Activated gamma-delta T cell treated with Interleukin-2 at 50 U/mL for 16 hours (primary cell): ENCODE measurements around the gene SDCCAG8.

ENCODE experiments used
- DNase-seq: peaks from one replicate; pipeline ENCODE4 v3.0.0-alpha.2; 2020

SDCCAG8 gene

DNA sequence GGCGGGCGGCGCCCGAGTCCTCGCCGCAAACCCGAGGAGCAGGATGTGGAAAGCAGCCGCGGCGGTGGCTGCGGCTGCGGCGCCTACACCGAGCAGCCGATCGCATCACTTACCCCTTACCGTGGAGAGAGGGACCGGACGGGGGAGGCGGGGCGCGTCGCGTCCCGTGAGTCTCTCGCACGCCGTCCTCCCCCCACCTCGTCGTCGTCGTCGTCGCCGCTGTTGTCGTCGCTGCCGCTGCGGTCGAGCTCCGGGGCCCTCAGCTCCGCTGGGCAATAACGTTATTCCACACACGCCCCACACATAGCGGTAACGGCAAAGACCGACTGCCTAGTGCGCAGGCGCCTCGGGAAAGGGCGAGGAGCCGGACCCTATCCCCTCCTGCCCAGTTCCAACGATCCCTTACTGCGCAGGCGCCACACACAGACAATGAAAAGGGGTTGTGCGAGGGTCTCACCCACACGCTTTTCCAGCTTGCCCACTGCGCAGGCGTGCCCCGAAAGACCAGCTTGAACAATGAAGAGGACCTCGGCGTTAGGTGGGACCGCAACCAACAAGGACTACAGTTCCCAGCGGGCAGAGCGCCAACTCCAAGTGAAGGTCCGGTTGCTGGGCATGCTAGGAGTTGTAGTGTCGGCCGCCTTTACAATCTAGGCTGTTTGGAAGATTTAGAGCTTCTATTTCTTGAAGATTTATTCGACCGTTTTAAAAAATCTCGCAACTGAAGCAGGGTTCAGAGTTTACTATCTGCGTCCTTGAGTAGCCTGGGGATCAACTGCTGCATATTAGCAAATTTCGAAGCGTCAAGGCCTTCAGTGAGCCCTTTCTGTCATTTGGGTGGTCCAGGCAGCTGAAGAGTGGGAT lies 682 bp upstream of the SDCCAG8 start, which contains the start of gene CEP170:
Gene CEP170 (minus strand): TSS at position 355 of the 864 bp plus-strand sequence. CDS start 30,001 bp downstream, outside the sequence.
- peak; percentile 83 for DNase-seq

DNA sequence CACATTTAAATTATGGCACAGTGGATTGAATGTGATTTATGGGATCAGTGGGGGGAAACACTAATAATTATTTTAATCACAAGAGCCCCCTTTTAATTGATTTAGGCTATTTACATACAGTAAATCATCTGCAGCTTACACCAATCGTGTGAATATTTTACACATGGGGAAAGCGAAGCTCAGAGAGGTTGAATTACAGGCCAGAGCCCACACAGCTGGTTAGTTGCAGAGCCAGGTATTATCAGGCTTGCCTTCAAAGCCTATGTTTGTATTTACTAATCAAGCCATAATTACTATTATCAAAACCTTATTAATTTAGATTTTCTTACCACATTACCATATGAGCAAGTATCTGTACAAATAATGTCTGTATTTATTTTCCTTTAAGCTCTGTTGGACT lies 749 bp downstream of the SDCCAG8 start:
- DNase-seq = no peak

DNA sequence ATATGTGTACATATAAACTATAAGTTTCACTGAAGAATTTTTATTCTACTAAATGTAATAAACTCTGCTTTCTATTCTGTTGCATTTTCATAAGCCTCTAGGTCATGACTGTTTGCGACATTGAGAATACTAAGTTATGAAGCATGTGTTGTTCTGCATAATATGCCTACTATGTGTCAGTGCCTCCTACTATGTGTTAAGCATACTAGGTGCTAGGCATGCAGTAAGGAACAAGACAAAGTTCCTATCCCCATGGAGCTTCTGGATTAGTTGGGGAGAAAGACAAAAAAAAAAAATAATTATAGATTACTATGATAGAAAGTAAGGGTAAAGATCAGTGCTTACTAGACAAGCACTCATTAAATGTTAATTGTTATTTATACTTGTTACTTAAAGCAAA lies 1.3 kb downstream of the SDCCAG8 start:
- DNase-seq = no peak

DNA sequence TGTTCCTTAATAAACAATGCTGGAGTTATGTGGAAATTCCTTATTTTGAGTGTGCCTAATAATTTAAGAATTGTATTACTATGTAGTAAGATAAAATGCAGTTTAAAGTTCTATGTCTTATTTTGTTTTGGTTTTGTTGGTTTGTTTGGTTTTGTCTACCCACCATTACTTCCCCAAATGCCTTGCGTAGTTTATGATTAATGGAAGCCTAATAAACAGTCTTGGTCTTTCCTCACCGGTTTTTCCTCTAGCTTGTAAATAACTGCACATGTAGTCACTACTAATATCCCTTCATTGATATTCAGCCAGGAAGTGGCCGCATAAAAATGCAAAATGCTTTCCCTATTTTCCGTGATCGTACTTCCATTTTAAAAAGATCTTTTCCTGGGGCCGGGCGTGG lies 2.9 kb downstream of the SDCCAG8 start:
- DNase-seq = no peak

DNA sequence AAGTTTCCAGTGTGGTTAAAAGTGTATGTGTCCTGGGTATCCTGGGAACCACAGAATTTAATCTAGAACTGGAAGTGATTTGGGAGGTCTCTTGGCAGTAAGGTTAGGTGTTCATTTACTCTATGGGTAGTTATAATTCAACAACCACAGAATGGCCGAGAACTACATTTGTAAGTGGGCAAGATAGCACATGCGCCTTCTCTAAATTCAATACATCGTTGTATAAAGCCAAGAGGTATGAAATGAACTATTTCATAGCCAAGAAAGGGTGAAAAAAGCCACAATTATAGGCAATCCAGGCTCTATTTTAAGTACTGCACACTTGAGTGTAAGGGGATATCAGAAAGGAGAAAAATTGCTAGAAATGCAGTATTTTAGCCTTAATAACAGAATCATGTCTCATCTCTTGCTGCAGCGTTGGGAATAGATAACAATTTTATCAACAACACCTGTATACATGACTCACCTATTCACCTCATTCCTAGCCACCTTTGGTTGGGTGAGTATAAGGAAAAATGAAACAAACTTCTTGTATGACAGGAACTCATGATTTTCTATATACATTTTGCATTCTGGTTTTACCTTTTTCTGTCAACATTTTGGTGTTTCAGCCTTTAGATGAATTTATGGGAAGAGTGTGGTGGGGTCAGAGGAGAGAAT lies 4.5 kb downstream of the SDCCAG8 start:
- DNase-seq = no peak

DNA sequence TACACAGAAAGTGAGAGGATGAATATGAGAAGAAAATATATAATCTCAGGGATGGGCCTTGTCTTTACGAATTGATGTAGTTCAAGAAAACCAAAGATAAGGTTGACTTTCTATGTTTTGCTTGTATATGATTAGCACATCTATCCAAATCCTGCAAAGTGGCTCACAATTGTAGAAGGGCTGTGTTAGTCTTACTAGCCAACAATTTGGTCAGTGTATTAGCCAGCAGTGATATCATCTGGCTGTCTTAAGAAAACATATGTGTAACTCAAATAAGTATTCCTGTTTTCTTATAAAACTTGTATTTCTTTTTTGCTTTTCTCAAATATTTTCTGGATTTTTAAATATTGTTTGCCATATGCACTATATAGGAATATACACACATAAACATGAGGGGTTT lies 5.5 kb downstream of the SDCCAG8 start:
- DNase-seq = no peak

DNA sequence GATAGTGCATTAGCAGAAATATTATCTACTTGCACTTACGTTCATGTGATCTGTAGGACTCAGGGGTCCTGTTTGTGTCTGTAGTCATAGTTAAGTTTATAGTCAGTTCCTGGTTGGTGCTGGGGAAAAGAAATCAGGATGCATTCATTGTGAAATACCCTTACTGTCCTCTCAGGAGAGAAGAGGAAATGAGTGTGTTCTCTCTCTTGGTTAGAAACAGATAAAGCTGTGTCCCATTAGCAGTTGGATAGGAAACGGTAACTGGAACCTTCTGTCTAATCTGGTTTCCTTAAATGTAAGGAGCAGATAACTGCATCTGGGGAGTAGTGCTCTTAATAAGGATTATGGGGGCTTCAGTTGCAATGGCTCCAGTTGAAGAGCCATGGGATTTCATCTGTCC lies 8.9 kb downstream of the SDCCAG8 start:
- DNase-seq = no peak

DNA sequence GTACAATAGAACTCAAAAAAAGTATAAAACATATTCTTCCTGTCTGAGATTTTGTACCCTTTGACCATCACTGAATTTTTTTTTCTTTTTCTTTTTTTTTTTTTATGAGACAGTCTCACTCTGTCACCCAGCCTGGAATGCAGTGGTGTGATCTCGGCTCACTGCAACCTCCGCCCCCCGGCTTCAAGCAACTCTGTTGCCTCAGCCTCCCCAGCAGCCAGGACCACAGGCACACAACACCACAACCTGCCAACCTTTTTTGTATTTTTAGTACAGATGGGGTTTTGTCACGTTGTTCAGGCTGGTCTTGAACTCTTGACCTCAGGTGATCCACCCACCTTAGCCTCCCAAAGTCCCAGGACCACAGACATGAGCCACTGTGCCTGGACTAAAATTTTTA lies 10.4 kb downstream of the SDCCAG8 start:
- DNase-seq = no peak

DNA sequence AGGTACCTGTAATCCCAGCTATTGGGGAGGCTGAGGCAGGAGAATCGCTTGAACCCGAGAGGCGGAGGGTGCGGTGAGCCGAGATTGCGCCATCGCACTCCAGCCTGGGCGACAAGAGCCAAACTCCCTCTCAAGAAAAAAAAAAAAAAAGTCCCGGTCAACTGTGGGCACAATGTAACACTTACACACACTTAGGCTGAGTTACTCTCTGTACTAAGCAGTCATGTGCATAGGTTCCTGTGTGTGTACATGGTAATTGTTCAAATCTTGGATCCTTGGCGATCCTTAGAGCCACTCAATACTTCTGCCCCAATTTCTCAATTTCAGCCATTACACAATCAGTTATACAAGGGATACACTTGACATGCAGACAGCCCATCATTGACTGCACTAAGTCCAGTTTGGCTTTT lies 11.6 kb downstream of the SDCCAG8 start:
- no peak for DNase-seq

DNA sequence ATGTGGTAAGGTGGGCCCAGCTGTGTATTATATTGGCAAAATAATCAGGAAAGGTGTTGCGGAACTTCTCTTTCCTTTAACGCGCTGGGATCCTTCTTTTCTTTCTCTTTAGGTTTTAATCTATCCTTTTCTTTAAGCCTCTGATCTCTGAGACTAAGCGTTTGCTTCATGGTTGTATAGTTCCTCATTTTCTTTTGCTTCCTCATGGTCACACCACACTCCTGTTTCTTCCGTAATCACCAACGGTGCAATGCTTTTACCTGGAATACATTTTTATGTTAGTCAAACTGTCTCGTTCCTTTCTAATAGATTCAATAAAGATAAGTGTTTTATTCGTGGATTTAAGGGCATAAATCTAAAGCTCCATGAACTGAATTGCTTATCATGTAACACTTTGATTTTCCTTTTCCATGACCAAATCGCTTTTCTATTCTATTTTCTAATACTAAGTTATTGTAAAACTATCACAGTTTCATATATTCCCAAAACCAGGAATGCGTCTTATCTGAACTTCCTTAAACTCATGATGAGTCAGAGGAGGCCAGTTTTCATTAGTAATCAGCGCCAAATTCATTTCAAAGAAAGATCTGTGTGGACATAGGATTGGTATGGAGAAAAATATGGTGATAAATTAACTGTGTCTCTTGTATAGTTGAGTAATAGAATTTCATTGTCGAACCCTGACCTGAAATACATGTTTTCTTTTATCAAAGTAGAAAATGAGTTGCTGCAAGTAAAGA lies 12.2 kb downstream of the SDCCAG8 start:
- DNase-seq = no peak

DNA sequence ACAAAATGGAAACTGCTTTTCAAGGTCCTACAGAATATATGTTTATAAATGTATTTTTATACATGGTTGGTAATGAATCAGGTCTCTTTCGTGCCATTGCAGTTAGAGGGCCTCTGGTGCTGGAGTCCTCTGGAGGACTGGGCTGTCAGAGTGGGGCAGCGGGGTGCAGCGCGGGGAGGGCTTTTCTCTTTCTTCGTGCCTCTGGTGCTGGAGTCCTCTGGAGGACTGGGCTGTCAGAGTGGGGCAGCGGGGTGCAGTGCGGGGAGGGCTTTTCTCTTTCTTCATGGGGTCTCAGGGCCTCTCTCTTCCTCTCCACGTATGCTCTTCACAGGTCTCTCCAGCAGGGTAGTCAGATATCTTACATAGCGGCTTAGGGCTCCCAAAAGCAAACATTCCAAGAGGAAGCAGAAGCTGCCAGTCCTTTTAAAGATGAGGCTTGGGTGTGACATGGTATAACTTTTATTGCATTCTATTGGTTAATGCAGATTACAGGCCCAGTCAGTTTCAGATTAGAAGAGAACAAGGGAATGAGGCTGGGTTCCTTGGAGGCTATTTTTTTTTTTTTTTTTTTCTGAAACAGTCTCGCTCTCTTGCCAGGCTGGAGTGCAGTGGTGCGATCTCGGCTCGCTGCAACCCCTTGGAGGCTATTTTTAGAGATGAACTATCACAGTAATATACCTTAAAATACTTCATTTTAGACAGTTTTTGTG lies 13.1 kb downstream of the SDCCAG8 start:
- DNase-seq = no peak

DNA sequence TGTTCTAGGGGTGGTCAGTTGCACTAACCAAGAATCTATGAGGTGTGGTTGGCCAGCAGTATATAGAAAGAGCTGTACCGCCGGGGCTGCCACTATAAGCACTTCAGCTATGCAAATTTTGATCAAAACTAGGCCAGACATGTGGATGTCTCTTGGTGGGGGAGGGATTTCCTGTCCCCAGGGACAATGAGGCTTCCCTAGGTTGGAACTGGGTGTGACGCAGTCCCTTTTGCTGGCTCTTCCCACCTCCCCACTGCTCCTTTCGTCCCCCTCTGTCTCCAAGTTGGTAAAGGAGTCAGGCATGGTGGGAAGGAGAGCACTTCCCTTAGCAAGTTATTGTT lies 13.6 kb downstream of the SDCCAG8 start:
- no peak for DNase-seq

DNA sequence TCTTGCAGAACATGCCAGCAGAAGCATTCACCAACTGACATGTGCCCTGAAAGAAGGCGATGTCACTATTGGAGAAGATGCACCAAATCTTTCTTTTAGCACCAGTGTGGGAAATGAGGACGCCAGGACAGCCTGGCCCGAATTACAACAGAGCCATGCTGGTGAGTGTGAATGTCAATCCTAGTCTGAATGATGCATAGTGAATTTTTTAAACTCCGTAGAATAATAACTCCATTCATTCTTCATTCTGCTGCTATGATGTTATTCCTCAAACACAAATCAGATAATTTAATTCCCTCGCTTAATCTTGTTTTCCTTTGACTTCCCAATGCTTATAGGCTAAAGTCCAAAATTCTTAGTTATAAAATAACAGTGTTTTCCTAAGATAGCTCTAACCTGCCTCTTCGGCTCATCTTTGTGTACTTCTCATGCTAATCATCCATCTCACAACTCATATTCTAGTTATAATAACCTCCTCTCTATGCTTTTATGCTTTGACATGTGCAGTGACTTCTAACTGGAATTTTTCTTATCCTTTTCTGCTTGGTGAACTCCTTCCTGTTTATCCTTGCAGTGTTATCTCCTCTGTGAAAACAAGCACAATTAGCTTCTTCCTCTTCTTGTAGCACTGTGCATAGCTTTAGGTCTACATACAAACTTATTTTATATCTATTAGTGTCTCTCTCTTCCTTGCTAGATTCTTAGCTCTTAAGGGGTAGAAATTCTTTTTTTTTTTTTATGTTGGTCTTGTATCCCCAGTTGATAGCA lies 14.4 kb downstream of the SDCCAG8 start:
- no peak for DNase-seq

DNA sequence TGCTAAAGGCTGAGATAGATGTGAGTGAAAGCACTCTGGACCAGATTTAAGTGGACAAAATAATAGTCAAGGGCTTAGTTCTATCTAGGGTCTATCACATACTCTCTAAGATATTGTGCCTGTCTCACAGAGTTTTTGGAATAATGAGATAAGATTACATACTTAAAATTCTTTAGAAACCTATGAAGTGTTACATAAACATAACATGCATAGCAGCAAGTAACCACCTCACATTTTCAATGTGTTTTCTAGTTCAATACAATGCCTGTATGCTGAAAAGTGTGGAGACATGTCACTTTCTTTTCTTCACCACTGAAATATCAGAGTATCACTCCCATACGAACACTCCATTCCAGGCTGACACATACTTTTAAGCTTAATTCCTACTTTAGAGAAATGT lies 16.2 kb downstream of the SDCCAG8 start:
- no peak for DNase-seq

DNA sequence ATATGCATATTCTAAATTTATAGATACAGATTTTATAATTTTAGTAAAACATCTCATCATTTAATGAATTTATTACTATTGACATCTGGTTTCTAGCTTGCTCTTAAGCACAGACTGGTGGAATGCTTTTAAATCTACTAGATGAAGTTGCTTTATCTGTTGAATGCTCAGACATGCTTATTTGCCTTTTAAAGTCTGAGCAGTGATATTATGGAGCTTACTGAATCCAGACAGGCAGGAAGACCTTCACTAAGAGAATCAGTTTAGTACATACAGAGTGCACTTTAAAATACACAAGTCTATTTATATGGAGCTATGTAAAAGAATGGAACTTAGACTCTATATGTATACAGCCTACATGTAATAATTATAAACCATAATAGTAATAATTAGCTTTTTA lies 16.6 kb downstream of the SDCCAG8 start:
- DNase-seq = no peak

DNA sequence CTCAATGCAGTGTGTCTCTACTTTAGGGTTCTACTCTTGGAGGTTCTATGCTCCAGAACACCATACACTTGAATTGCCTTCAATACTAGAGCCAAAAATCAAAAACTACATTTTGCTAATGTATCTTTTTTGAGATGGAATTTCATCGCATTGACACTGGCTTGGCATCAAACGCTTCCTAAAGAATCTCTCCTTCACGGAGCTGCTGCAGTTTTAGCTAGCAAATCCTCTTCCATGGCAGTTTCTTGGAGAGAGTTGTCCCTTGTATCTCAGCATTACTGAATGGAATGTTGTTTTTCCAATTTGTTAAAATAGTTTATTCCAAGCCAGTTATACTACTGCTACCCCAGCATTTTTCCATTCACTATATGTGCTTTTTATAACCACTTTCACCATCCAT lies 17.7 kb downstream of the SDCCAG8 start:
- no peak for DNase-seq

DNA sequence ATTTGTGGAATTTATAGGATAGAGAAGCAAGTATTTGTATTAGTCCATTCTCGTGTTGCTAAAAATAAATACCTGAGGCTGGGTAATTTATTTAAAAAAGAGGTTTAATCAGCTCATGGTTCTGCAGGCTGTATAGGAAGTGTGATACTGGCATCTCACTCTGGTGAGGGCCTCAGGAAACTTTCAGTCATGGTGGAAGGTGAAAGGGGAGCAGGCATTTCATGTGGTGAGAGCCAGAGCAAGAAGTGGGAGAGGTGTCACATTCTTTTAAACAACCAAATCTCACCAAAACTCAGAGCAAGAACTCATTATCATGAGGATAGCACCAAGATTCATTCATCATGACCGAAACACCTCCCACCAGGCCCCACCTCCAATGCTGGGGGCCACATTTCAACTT lies 18.1 kb downstream of the SDCCAG8 start:
- no peak for DNase-seq

DNA sequence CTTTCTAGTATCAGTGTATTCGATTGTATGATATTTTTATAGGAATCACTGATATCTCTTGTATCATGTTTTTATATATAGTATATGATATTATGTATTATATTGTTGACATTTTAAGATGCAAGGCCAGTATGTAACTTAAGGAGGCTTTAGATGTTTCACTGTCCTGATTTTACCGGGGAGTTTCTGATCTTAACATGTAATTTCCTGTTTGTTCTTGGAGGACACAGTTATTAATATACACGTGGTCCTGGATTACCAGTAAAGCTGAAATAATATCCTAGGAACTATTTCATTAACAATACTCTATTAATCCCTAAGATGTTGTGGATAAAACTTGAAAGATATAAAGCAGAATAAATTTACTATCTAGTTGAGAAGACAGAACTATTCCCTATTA lies 19.5 kb downstream of the SDCCAG8 start:
- DNase-seq = no peak

DNA sequence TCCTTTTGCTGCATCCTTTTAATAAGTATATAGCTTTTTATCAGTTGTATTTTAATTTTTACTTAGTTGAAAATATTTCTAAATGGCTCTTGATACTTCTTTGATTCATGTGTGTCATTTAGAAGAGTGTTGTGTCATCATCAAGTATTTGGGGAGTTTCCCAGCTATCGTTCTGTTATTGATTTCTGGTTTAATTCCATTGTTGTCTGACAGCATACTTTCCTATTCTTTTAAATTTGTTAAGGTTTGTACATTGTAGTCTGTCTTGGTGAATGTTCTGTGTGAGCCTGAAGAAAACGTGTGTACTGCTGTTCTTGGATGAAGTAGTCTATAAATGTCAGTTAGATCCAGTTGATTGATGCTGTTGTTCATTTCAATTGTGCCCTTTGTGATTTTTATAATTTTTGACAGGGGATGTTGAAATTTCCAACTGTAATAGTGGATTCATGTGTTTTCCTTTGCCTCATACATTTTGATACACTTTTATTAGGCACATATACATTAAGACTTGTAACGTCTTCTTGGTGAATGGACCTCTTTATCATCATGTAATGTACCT lies 24.8 kb downstream of the SDCCAG8 start:
- DNase-seq = no peak

DNA sequence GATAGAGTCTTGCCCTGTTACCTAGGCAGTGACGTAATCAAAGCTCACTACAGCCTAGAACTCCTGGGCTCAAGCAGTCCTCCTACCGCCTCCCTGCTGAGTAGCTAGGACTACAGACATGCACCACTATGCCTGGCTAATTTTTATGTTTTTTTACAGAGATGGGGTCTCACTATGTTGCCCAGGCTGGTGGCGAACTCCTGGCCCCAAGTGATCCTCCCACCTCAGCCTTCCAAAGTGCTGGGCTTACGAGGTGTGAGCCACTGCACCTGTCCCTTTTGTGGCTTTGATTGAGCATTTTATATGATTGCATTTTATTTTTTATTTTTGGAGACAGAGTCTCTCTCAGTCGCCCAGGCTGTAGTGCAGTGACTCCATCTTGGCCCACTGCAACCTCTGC lies 25.8 kb downstream of the SDCCAG8 start:
- DNase-seq = no peak

DNA sequence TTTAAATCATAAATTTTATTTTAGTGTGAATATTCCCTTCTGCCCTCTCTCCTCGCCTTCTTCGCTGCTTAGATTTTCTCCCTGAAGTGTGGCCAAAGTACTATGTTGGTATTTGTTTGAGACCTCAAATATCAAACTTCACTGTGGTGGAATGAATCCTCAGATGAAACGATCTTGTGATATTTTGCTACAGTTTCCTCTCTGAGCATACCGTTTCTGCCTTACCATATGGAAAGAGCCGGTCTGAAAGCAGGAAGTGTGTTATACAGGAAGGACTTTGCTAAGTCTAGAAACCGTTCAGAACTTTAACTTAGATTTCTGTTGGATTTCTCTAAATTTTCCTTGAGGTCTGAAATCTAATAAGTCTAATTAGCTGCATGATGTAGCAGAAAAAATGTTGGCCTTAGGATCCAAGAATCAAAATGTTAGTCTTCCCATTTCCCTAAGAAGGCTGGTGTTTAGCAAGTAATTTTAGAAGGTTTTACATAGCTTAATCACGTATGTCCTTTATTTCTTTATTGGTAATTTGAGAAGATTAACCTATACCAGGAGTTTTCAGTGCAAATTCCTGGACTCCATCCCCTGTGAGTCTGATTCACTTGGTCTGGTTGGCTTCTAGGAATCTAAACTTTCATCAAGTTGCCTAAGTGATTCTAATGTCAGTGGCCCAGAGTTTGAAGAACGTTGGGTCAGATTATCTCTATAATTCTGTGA lies 30.7 kb downstream of the SDCCAG8 start:
- DNase-seq = no peak

DNA sequence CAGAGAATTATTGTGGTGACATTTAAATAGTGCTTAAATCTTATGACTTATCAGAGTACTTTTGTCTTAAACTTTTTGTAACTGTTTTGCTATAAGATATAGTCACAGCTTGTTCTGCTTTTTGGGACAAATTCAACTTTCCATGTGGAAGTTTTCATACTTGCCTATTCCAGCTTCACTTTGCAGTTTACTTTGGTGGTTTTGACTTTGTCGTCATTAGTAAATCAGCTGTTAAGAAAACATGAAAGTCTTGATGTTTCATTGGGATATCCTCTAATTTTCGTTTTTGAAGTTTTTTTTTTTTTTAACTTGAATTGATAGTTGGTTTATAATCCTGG lies 31.3 kb downstream of the SDCCAG8 start:
- no peak for DNase-seq
